M059J (cell line): ENCODE results near the gene NLRC5. TPM values are rescaled to one million over a fixed set of nuclear protein-coding genes. Genes with fewer than 3 reads are reported as not detected.
A peak's percentile ranks its signal among the peaks of the same experiment; 100 is the strongest.

Experiments used
- DNase-seq: peaks from one replicate; pipeline ENCODE4 v3.0.0-alpha.2; 2012; ENCODE audit warnings: low read depth
- total RNA-seq: library from RNA; depleted of rRNA; stranded (reverse); fragments of >200 nt; shearing (Covaris generic); gene quantifications from 2 replicates; pipeline ENCODE4 v1.2.3, GENCODE V29; 2014

Gene NLRC5
- total RNA-seq, 1 experiment from 2014 or later: 31.1 TPM

DNA sequence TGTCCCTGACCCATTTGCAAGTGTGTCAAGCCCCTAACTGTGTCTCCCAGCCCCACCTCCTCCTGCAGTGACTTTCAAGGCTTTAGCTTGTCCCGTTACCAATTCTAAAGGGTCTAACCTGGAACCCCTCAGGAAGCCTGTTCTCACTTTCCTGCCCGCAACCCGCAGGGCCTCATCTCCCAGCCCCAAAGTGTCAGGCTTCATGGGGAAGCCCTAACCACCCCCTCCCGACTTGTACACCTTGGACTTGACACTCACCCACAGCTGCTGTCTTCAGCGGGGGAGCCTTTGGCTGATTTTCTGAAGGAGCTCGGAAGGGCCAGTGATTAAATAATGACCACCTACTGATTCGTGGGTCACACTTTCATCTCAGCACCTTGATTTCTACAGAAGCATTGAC, 33.1 kb downstream of the NLRC5 start:
- DNase-seq: no peak

DNA sequence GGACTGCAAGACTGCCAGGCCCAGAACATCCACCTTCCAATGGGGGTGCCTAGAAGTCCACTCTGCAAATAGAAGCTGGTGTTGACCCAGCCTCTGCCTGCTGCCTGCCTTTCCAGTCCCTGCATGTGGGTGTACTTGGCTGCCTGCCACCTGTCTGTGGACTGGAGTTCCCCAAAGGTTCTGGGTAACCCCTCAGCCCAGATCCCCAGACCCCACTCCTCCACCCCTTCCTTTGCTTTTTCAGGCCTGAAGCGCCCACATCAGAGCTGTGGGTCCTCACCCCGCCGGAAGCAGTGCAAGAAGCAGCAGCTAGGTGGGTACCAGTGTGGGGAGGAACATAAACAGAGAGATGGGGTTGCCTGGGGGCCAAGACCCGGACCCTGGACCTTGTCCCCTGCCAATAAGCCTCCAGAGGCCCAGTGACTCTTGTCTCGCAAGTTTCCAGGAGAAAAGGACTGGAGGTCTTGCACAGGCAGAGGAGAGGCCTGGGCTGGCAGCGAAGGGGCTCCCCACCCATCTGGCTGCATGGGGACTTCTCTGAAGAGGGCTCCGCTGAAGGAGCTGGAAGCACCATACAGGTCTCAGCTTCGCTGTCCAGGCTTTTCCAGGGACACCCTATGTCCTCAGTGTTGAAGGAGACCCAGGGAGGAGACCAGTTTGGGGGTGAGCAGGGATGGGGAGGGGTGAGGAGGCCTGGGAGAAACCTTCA, 34.3 kb downstream of the NLRC5 start:
- DNase-seq: no peak

DNA sequence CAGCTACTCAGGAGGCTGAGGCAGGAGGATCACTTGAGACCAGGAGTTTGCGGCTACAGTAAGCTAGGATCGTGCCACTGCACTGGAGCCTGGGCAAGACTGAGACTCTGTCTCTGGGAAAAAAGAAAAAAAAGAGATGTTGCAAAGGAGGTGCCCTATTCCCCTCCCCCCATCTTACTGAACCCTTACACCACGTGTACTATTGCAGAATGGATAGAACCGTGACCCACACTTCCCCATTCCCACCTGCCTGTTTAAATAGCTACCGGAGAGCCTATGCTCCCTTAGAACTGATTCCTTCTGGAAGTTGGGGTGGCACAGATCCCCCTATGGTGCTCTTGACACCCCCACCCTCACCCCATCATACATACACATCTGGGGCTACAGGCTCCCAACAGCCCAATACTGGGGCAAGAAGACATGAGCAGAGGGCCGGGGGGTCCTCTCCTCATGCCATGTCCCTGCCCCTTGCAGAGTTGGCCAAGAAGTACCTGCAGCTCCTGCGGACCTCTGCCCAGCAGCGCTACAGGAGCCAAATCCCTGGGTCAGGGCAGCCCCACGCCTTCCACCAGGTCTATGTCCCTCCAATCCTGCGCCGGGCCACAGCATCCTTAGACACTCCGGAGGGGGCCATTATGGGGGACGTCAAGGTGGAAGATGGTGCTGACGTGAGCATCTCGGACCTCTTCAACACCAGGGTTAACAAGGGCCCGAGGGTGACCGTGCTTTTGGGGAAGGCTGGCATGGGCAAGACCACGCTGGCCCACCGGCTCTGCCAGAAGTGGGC, 35.7 kb downstream of the NLRC5 start:
- no peak for DNase-seq

DNA sequence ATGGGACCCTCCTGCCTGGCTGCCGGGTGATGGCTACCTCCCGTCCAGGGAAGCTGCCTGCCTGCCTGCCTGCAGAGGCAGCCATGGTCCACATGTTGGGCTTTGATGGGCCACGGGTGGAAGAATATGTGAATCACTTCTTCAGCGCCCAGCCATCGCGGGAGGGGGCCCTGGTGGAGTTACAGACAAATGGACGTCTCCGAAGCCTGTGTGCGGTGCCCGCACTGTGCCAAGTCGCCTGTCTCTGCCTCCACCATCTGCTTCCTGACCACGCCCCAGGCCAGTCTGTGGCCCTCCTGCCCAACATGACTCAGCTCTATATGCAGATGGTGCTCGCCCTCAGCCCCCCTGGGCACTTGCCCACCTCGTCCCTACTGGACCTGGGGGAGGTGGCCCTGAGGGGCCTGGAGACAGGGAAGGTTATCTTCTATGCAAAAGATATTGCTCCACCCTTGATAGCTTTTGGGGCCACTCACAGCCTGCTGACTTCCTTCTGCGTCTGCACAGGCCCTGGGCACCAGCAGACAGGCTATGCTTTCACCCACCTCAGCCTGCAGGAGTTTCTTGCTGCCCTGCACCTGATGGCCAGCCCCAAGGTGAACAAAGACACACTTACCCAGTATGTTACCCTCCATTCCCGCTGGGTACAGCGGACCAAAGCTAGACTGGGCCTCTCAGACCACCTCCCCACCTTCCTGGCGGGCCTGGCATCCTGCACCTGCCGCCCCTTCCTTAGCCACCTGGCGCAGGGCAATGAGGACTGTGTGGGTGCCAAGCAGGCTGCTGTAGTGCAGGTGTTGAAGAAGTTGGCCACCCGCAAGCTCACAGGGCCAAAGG, 36.8 kb downstream of the NLRC5 start:
- no peak for DNase-seq

DNA sequence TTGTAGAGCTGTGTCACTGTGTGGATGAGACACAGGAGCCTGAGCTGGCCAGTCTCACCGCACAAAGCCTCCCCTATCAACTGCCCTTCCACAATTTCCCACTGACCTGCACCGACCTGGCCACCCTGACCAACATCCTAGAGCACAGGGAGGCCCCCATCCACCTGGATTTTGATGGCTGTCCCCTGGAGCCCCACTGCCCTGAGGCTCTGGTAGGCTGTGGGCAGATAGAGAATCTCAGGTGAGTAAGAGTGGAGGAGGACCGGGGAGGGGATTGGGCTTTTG, 37.4 kb downstream of the NLRC5 start:
- DNase-seq: no peak

DNA sequence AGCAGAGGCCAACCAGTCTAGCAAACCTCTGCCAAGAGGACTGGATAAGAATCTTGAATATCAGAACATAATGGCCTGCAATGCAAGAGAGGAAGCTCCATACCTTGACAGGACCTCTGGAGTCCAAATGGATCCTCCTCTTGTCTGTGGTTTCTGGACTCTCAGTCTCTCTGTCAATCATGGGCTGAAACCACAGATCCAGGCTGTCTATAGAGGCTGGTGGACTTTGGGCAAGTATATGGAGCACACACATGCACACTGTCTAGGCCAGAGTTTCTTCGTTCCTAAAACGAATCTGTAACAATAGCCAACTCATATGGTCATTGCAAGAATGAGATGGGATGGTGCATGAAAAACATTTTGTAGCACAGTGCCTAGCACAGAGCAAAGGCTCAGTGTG, 37.7 kb downstream of the NLRC5 start:
- DNase-seq: no peak

DNA sequence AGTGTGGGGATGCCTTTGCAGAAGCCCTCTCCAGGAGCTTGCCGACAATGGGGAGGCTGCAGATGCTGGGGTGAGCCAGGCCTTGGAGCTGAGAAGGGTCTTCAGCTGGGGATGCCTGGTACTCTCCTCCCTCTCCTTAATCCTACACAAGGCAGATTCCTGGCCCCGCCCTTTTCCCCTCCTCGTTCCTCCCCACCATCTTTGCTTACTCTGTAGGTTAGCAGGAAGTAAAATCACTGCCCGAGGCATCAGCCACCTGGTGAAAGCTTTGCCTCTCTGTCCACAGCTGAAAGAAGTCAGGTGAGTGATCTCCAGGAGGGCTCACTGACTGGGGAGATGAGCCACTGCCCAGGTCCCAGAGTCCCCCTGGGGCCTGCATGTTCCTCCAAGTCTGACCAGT, 38.7 kb downstream of the NLRC5 start:
- no peak for DNase-seq

DNA sequence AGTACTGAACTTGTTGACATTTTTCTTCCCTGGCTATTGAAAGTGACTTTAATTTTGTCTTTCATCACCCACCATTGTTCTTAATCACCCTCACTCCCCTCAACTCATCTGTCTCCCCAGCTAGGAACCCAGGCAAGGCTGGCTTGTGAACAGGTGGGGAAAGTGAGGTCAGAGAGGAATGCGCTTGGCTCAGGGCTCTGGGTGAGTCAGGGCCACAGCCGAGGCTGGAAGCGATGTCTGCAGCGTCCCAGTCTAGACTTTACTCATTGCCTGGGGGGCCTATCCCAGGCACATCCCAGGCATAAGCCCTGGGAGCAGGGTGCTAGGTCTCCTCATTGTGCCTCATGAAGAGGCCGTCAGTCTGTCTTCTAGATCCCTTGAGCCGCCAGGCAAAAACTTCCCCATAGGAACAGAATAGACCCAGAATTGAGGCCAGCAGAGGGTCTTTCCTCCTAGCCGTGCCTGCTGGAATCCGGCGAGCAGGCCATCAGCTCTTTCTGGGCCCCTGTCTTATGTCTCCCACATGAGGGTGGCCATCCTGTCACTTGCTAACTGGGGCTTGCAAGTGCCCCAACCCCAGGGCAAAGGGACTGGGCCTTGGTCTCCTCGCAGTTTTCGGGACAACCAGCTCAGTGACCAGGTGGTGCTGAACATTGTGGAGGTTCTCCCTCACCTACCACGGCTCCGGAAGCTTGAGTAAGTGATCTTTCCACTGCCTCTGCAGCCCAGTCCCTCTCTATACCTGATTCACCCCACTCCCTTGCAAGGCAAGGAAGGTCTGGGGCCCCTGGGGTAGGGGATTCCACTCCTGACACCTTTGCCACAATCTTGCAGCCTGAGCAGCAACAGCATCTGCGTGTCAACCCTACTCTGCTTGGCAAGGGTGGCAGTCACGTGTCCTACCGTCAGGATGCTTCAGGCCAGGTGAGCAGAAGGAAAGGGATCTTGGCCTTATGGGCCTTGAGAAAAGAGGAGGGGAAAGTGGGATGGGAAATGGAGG, 40.1 kb downstream of the NLRC5 start:
- peak; percentile 86 for DNase-seq

DNA sequence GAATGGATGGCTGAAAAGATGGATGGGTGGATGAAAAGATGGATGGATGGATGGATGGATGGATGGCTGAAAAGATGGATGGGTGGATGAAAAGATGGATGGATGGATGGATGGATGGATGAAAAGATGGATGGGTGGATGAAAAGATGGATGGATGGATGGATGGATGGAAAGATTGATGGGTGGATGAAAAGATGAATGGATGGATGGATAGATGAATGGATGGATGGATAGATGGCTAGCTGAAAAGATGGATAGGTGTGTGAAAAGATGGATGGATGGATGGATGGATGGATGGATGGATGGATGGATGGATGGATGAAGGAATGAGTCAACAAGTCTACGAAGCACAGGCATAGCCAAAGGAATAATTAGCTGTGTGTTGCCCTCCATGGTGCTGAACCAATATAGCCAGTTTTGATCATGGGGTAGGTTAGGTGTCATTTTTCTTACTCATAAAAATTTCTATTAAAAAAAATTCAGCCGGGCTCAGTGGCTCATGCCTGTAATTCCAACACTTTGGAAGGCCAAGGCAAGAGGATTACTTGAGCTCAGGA, 41.1 kb downstream of the NLRC5 start:
- DNase-seq: no peak

DNA sequence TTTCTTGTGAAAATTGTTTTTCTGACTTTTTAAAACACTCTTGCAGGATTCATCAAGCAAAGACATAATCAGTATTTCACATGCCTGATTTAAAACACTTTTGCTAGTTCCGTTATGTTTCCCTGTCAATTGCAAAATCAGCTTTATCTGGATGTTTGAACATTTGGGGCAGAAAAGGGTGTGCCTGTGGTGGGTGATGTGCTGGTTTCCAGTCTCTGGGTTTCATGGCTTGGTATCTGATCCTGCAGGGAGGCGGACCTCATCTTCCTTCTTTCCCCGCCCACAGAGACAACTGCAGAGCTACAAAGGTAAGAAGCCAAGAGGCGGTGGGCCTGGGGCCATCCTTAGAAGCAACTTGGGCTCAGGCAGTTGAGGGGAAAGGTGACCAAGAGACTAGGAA, 41.8 kb downstream of the NLRC5 start:
- DNase-seq: no peak

DNA sequence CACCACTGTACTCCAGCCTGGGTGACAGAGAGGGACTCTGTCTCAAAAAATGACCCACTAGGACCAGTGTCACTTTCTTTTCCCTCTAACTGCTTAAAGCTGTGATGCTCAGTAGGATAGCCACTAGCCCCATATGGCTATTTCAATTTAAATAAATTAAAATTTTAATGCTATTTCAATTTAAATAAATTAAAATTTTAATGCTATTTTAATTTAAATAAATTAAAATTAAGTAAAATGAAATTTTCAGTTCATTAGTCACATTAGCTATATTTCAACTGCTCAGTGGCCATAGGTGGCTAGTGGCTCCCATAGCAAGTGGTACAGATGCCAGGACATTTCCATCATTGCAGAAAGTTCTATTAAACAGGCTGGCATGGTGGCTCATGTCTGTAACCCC, 43.0 kb downstream of the NLRC5 start:
- no peak for DNase-seq

DNA sequence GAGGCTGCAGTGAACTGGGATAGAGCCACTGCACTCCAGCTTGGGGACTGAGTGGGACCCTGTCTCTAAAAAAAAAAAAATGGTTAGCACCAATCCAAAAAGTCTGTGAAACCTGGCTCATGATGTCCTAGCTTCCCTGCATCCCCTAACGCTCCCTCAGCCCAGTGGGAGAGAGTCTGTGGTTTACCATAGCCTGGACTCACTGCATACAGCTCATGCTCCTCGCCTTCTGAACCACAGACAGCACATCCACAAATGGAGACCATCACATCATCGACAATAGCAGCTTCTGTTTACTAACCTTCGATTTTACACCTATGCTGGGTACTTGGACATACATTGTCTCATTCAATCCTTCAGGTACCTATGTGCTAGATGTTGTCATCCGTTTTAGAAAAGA, 43.6 kb downstream of the NLRC5 start:
- DNase-seq: no peak

DNA sequence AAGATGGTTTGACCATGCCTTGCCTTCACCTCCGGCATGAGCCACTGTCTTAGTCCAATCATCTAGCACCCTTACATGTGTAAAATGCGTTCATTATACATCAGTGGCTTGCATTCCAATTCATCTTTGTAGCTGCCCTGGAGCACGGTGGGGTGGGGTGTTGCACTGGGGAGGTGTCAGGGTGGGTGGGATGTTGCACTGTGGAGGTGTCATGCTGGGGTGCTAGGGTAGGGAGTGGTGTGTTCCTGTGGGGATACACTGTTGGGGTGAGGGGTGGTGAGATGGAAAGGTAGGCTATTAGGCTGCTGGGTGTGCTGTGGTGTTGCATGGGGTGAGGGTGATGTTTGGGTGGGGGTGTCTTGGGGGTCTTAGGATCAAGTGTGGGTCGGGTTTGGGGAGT, 47.0 kb downstream of the NLRC5 start:
- DNase-seq: no peak

DNA sequence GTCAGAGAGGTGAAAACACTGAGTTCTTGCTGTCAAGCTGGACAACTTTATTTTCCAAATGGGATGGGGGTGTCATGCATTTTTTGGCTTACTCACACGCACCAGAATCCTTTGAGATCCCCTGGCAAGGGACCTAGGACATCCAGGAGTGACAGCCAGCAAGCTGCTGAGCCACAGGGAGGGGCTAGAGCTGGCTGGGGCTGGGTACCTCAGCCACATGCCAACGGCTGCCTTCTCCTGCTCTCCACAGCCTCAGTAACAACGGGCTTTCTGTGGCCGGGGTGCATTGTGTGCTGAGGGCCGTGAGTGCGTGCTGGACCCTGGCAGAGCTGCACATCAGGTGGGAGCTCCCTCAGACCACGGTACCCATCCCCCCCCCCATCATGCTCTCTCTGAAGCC, 47.6 kb downstream of the NLRC5 start:
- no peak for DNase-seq

DNA sequence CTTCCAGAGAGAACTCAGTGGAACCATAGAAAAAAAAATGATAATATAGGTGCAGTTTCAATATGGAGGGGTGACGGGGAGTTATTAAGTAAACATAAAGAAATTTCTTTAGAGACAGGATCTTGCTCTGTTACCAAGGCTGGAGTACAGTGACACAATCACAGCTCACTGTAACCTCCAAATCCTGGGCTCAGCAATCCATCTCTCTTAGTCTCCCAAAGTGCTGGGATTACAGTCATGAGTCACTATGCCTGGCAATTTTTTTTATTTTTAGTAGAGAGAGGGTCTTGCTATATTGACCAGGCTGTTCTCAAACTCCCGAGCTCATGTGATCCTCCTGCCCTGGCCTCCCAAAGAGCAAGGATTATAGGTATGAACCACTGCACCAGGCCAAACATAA, 48.8 kb downstream of the NLRC5 start:
- no peak for DNase-seq

DNA sequence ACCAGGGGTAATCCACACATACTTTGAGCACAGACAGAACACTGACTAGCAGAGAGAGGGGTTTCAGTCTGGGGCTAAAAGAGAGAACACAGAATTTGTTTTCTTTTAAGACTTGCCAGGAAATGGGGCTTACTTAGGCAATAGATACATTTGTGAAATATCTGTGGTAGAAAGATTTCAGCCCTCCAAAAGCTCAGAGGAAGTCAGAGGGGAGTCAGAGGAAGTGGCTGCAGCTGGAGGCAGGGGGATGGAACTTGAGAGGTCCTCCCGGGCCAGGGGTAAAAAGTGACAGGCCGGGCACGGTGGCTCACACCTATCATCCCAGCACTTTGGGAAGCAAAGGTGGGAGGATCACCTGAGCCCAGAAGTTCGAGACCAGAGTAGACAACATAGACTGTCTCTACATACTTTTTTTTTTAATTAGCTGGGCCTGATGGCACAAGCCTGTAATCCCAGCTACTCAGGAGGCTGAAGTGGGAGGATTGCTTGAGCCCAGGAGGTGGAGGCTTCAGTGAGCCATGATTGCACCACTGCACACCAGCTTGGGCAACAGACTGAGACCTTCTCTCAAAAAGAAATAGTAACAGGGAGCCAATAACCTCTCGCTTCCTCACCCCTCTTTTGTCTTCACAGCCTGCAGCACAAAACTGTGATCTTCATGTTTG, 49.9 kb downstream of the NLRC5 start:
- DNase-seq: no peak

DNA sequence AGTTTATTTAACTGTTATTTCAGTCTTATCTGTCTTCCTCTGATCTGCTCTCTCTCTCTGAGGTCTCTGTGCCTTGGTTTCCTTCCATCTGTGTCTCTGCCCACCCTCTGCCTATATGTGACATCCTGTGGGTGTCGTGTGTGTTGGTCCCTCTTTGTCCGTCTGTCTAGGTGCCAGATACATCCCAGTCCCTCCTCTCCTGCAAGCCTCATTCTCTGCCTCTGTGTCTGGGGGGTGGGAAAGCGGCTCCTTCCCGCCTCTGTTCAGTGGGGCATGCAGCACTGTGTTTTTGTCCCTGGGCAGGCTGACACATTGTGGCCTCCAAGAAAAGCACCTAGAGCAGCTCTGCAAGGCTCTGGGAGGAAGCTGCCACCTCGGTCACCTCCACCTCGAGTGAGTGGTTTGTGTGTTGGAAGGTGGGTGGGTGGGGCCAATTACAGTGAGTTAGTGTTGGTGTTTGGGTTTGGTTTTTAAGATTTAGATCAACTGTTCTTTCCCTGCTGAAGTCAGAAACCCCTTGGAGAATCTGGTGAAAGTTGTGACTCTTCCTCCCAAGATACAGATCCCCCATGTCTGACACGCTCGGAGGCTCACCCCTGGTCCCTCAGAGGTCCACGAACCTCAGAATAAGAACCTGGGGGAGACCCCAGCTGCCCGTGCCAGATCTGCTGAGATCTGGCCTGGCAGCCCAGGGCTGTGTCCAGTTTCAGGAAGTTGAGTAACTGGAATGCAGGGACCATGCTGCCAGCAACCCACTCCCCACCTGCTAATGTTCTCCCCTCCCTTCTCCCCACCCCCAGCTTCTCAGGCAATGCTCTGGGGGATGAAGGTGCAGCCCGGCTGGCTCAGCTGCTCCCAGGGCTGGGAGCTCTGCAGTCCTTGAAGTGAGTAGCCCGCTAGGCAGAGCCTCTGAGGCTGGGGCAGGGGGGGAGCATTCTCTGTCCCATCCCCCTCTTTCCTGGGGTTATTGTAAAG, 52.1 kb downstream of the NLRC5 start:
- DNase-seq: no peak

DNA sequence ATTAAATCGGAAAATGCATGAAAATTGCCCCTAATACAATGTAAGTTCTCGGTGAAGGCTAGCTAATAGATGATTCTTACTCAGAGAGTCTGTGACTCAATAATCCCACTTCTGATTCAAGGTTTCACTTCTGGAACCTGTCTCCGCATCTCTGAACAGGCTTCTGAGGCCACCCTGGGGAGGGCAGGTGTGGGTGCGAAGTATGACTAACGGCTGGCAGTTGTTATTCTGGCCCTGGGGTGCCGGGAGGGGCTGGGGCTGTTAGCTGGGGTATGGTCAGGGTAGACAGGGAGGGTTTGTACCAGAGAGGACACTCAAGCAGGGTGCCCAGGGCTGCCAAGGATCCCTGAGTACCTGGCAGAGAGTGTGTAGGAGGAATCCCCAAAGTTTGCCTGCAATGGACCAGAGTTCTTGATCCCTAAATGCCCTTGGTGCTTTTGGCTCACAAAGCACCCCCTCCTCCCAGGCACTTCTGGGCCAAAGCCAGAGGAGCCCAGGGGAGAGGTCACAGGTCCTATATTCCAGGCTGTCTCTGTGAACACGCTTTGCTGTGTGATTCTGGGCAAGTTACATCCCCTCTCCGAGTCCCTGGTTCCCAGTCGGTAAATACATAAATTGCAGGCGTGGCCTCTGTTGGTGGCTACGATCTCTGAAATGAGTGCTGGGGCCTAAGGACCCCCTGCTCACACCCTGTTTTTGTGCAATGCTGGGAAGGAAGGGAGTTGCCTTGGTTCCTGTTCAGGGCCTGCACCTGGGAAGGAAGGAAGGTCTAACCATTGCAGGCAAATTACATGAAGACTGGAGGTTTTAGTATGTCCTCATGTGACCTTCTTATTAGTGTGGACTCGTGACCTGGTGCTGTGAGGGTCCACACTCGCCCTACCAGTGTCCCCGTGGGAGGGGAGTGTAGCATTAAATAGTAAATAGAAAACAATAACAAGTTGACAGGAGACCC, 53.1 kb downstream of the NLRC5 start:
- no peak for DNase-seq
